K562 (cell line): Measurements from ENCODE around the gene CNTNAP3B. TPM values are rescaled to one million over a fixed set of nuclear protein-coding genes. Genes with fewer than 3 reads are reported as not detected.
"Not testable (repeated sequence)": the region's sequence is repeated elsewhere in the genome, so short reads cannot be mapped to it uniquely, and the experiment has no call there.

Experiments used
- ATAC-seq: fragments of 200-7000 bp; cut with Tn5 transposase; 3 replicates; pipeline ENCODE4 v1.9.1; 2020; ENCODE audit warnings: moderate library complexity
- BruUV-seq: library from RNA; stranded (reverse); fragments of 400-500 nt; replicated peaks from 2 replicates; lab custom pipeline; 2021; lab: Mats Ljungman, UMichigan
- CTCF ChIA-PET: fragments of 300-600 bp; formaldehyde crosslinking; extraction: SDS; loops from one replicate; lab custom pipeline; 2021; ENCODE audit warnings: low intra/inter-chr PET ratio; lab: Yijun Ruan, JAX
- POLR2A ChIA-PET: fragments of 300-600, 350-650 bp; sonication (Branson Sonifier 250); formaldehyde crosslinking; extraction: SDS; loops from one replicate; lab custom pipeline; 2021; ENCODE audit warnings: antibody characterized with exemption, inconsistent platforms; lab: Yijun Ruan, JAX
- DNase-seq, 4 experiments: peaks; one replicate each; pipeline versions ENCODE4 v3.0.0 to v3.0.0-alpha.2; 2011 to 2018; ENCODE audit warnings: low spot score in 3 of 4, mixed read lengths in 3 of 4; ENCODE audit errors: extremely low read depth in 1 of 4
- FAIRE-seq: peaks from 2 replicates; lab custom pipeline; 2011; peaks lifted over from hg19 to GRCh38; lab: Jason Lieb, UNC
- H2AFZ ChIP-seq: 2 replicates; pipeline ENCODE4 v1.6.0; 2011; ENCODE audit warnings: low read depth, low read length, control low read depth, inconsistent platforms
- H3K27ac ChIP-seq: fragments of 200-600 bp; 3 replicates; pipeline ENCODE4 v1.8.0; 2011; ENCODE audit warnings: low read depth, mild to moderate bottlenecking, control low read depth, inconsistent platforms, low read length, moderate library complexity, mixed read lengths; ENCODE audit errors: extremely low read depth
- H3K27me3 ChIP-seq, 2 experiments: fragments of 300-600 bp in 1 of 2; 2 replicates in 1 of 2; 3 replicates in 1 of 2; pipeline versions ENCODE4 v1.6.0 to v1.8.0; 2011; ENCODE audit warnings: inconsistent platforms in 2 of 2, low read length in 2 of 2, mild to moderate bottlenecking in 1 of 2, mixed read lengths in 1 of 2, moderate library complexity in 1 of 2; ENCODE audit not compliant: control insufficient read depth in 2 of 2, insufficient read depth in 2 of 2
- H3K36me3 ChIP-seq: fragments of 300-600 bp; 3 replicates; pipeline ENCODE4 v1.8.0; 2011; ENCODE audit warnings: mild to moderate bottlenecking, low read length, inconsistent platforms; ENCODE audit not compliant: control insufficient read depth, insufficient read depth
- H3K4me1 ChIP-seq, 2 experiments: fragments of 200-600 bp in 1 of 2; replicated peaks in 1 of 2; 2 replicates in 1 of 2; 3 replicates in 1 of 2; pipeline versions ENCODE4 v1.5.1 to v1.8.0; 2011; ENCODE audit warnings: inconsistent platforms in 2 of 2, low read length in 2 of 2, mild to moderate bottlenecking in 1 of 2, mixed read lengths in 1 of 2, moderate library complexity in 1 of 2; ENCODE audit not compliant: control insufficient read depth in 2 of 2, insufficient read depth in 2 of 2
- H3K4me2 ChIP-seq: 2 replicates; pipeline ENCODE4 v1.6.1; 2011; ENCODE audit warnings: low read length, control low read depth, inconsistent platforms, mixed read lengths; ENCODE audit not compliant: insufficient read depth
- H3K4me3 ChIP-seq: fragments of 200-600 bp; sonication (generic), shearing (Covaris generic); 2 replicates; pipeline ENCODE4 v1.5.1; 2016; ENCODE audit warnings: control low read depth, inconsistent platforms
- H3K79me2 ChIP-seq: fragments of 200-600 bp; 3 replicates; pipeline ENCODE4 v1.8.0; 2011; ENCODE audit warnings: low read length, inconsistent platforms; ENCODE audit not compliant: control insufficient read depth, insufficient read depth
- H3K9ac ChIP-seq, 2 experiments: 2 replicates each; pipeline versions ENCODE4 v1.6.0 to v1.6.1; 2011; ENCODE audit warnings: low read depth in 2 of 2, low read length in 2 of 2, control low read depth in 1 of 2, inconsistent platforms in 1 of 2, mild to moderate bottlenecking in 1 of 2, mixed read lengths in 1 of 2; ENCODE audit not compliant: insufficient read depth in 1 of 2
- H3K9me1 ChIP-seq: one replicate; pipeline ENCODE4 v1.6.0; 2011; ENCODE audit warnings: inconsistent platforms, mild to moderate bottlenecking, low read length, moderate library complexity; ENCODE audit not compliant: control insufficient read depth, insufficient read depth
- H3K9me3 ChIP-seq: replicated peaks from 2 replicates; pipeline ENCODE4 v1.5.1; 2011; ENCODE audit warnings: low read depth, low read length, inconsistent platforms; ENCODE audit not compliant: control insufficient read depth, insufficient read depth
- H4K20me1 ChIP-seq: replicated peaks from 2 replicates; pipeline ENCODE4 v1.6.1; 2011; ENCODE audit warnings: low read length, inconsistent platforms, mixed read lengths; ENCODE audit not compliant: control insufficient read depth, insufficient read depth
- WGBS: fragments of 100-300 bp; shearing (Covaris generic); methylation state at CpG from one replicate; pipeline ENCODE4 v1.1.6; 2016; ENCODE audit warnings: low coverage, mixed read lengths; ENCODE audit not compliant: insufficient coverage; ENCODE audit errors: missing lambda C conversion rate; 5-methylcytosine and 5-hydroxymethylcytosine counted together
- in situ Hi-C: fragments of 300-500 bp; cut with MboI; formaldehyde crosslinking; loops from 4 replicates; pipeline ENCODE4 v1.15.0; 2018; ENCODE audit warnings: inconsistent platforms, mixed read lengths
- intact Hi-C: fragments of 100-400 bp; cut with micrococcal nuclease; formaldehyde crosslinking; loops from 2 replicates; pipeline ENCODE4 v1.14.2; 2022
- polyA plus RNA-seq, 8 experiments: library from polyadenylated mRNA; depleted of rRNA in 4 of 8; stranded (reverse) in 5 of 8; unstranded in 3 of 8; fragments of >200 nt; fragmentation: Nextera tagmentation in 2 of 8; fragmentation: Illumina TruSeq in 1 of 8; extraction: Ambion mirVana in 2 of 8; extraction: Trizol in 1 of 8; gene quantifications; 2 replicates each; pipeline versions ENCODE4 v1.2.1 to v1.2.3, GENCODE V29; 2011 to 2014; ENCODE audit warnings: inconsistent platforms in 1 of 8, missing spikeins in 1 of 8
- total RNA-seq, 7 experiments: library from RNA; depleted of rRNA in 6 of 7; stranded (reverse); fragments of >200 nt in 6 of 7; fragmentation: Illumina TruSeq in 2 of 7; extraction: Trizol in 2 of 7; gene quantifications; 2 replicates each; pipeline versions ENCODE4 v1.2.1 to v1.2.3, GENCODE V29; 2011 to 2021; ENCODE audit warnings: low replicate concordance in 1 of 7

Gene CNTNAP3B
- total and polyA plus RNA-seq, 9 of the 15 experiments (the other 6 are each of a cell fraction or from before 2014, with no cell fraction given): 0.27 to 1.5 (median 1.00) TPM

GRCh38 chr9:41938143-41938542 is 191.1 kb downstream of the CNTNAP3B start:
- CTCF ChIA-PET, H2AFZ ChIP-seq, H3K27ac ChIP-seq, FAIRE-seq, H3K9ac ChIP-seq, H3K27me3 ChIP-seq, POLR2A ChIA-PET, H4K20me1 ChIP-seq, intact Hi-C loops, in situ Hi-C loops, H3K4me1 ChIP-seq, BruUV-seq, H3K36me3 ChIP-seq, H3K79me2 ChIP-seq, DNase-seq, H3K9me3 ChIP-seq, H3K4me2 ChIP-seq, H3K4me3 ChIP-seq, H3K9me1 ChIP-seq, ATAC-seq: not testable (repeated sequence)

GRCh38 chr9:41935727-41936126 is 193.5 kb downstream of the CNTNAP3B start:
- 0% methylated on average over 2 of the region's 3 CpGs for WGBS
- ATAC-seq, H4K20me1 ChIP-seq, H3K9ac ChIP-seq, H3K9me1 ChIP-seq, POLR2A ChIA-PET, in situ Hi-C loops, H3K27me3 ChIP-seq, H2AFZ ChIP-seq, H3K79me2 ChIP-seq, H3K9me3 ChIP-seq, BruUV-seq, H3K4me1 ChIP-seq, H3K4me3 ChIP-seq, H3K27ac ChIP-seq, H3K4me2 ChIP-seq, FAIRE-seq, H3K36me3 ChIP-seq, DNase-seq, CTCF ChIA-PET, intact Hi-C loops: not testable (repeated sequence)

DNA sequence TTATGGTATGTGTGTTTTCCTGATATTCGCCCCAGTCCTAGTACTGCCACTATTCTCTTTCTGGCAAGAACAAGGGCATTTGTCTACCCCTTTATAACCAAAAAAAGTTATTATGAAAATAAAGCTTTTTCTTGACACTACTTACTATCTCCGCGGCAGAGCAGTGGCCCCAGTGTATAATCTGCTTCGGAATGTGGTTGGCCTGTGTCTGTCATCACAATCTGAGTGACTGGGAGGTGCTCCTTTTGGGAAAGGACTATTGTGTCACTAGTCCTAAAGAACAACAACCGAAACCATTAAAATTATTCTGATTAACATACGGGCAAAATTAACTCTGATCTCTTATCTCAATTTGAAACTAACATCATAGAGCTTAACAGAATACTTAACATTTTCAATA is 200.1 kb downstream of the CNTNAP3B start:
- H3K27ac ChIP-seq, in situ Hi-C loops, intact Hi-C loops: not testable (repeated sequence)

DNA sequence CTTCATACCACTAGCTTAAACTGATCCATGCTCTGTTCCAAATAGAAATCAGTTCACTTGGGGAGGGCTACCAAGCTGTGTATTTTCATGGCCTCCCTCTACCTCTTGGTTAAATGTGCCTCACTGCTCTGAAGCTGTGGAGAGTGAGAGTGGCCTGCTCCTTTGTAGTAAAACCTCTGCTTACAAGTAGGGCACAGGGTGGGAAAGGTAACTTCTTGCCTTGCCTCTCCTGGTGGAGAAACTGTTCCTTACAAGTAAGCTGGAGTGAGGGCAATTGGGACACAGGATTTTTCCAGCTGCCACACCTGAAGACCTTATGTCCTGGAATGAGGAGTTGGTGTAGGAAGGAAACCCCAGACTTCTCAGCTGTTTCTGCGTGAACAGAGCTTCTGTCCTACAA is 211.9 kb downstream of the CNTNAP3B start:
- BruUV-seq, H3K79me2 ChIP-seq, POLR2A ChIA-PET, H3K9me3 ChIP-seq, in situ Hi-C loops, H3K4me2 ChIP-seq, FAIRE-seq, H3K9ac ChIP-seq, H3K4me1 ChIP-seq, H3K36me3 ChIP-seq, H3K9me1 ChIP-seq, H3K27ac ChIP-seq, H3K4me3 ChIP-seq, intact Hi-C loops, H2AFZ ChIP-seq, CTCF ChIA-PET, H3K27me3 ChIP-seq, ATAC-seq, H4K20me1 ChIP-seq, DNase-seq: not testable (repeated sequence)
- 0% methylated on average over 1 of the region's 1 CpG for WGBS

More for the DNA sequence above, 200.1 kb downstream of the CNTNAP3B start:
- H3K36me3 ChIP-seq, H3K9ac ChIP-seq, H3K4me3 ChIP-seq, POLR2A ChIA-PET, CTCF ChIA-PET, FAIRE-seq, H3K4me1 ChIP-seq, H4K20me1 ChIP-seq, H3K9me1 ChIP-seq, DNase-seq, H3K4me2 ChIP-seq, BruUV-seq, H3K79me2 ChIP-seq, H3K27me3 ChIP-seq, ATAC-seq, H3K9me3 ChIP-seq, H2AFZ ChIP-seq: not testable (repeated sequence)
- 17% methylated on average over 2 of the region's 6 CpGs for WGBS
